H1 (cell line): ENCODE results near the gene GTF3C2. TPM values are rescaled to one million over a fixed set of nuclear protein-coding genes. Genes with fewer than 3 reads are reported as not detected.

ENCODE experiments used
- CTCF ChIA-PET: fragments of 300-600 bp; sonication (Branson Sonifier 250); formaldehyde crosslinking; loops from one replicate; lab custom pipeline; 2021; ENCODE audit not compliant: partially characterized antibody; lab: Charles Lee
- POLR2A ChIA-PET: fragments of 300-600 bp; sonication (Branson Sonifier 250); formaldehyde crosslinking; loops from one replicate; lab custom pipeline; 2021; ENCODE audit warnings: inconsistent platforms; ENCODE audit not compliant: partially characterized antibody; lab: Charles Lee
- DNase-seq, 2 experiments: peaks; one replicate each; pipeline versions ENCODE4 v3.0.0 to v3.0.0-alpha.2; 2010 to 2022; ENCODE audit warnings: low spot score in 2 of 2, low read depth in 1 of 2, mixed read lengths in 1 of 2
- FAIRE-seq: peaks from 2 replicates; lab custom pipeline; 2011; peaks lifted over from hg19 to GRCh38; lab: Jason Lieb, UNC
- H2AFZ ChIP-seq: 2 replicates; pipeline ENCODE4 v1.8.1; 2012; ENCODE audit warnings: low read length, inconsistent platforms
- H2AK5ac ChIP-seq: 2 replicates; pipeline ENCODE4 v1.6.1; 2013; ENCODE audit warnings: low read depth, low read length
- H2BK120ac ChIP-seq: replicated peaks from 2 replicates; pipeline ENCODE3; 2013; ENCODE audit warnings: low read depth, low read length, inconsistent platforms
- H2BK12ac ChIP-seq: 2 replicates; pipeline ENCODE4 v1.6.1; 2013; ENCODE audit warnings: low read depth, low read length
- H2BK15ac ChIP-seq: 2 replicates; pipeline ENCODE4 v1.6.1; 2013; ENCODE audit warnings: low read length
- H2BK20ac ChIP-seq: 2 replicates; pipeline ENCODE4 v1.6.1; 2013; ENCODE audit warnings: low read length
- H2BK5ac ChIP-seq: 2 replicates; pipeline ENCODE4 v1.6.1; 2013; ENCODE audit warnings: low read depth, low read length
- H3K14ac ChIP-seq: 2 replicates; pipeline ENCODE4 v1.6.1; 2013; ENCODE audit warnings: inconsistent platforms; ENCODE audit not compliant: insufficient read length
- H3K18ac ChIP-seq: 2 replicates; pipeline ENCODE4 v1.6.1; 2013; ENCODE audit warnings: low read length; ENCODE audit errors: extremely low read depth
- H3K23ac ChIP-seq: 2 replicates; pipeline ENCODE4 v1.6.1; 2013; ENCODE audit warnings: inconsistent platforms; ENCODE audit not compliant: insufficient read length
- H3K23me2 ChIP-seq: 2 replicates; pipeline ENCODE4 v1.6.1; 2013; ENCODE audit warnings: low read depth, low read length
- H3K27ac ChIP-seq: 2 replicates; pipeline ENCODE4 v1.6.1; 2011; ENCODE audit warnings: low read depth, low read length, inconsistent platforms
- H3K27me3 ChIP-seq, 4 experiments: replicated peaks in 1 of 4; 1 replicate in 1 of 4; 2 replicates in 3 of 4; pipeline versions ENCODE4 v1.6.1 to v1.8.1; 2011 to 2013; ENCODE audit warnings: low read length in 3 of 4, mild to moderate bottlenecking in 3 of 4, inconsistent platforms in 2 of 4, mixed read lengths in 2 of 4, moderate library complexity in 1 of 4; ENCODE audit not compliant: control insufficient read depth in 3 of 4, insufficient read depth in 3 of 4; ENCODE audit errors: extremely low read depth in 1 of 4
- H3K36me3 ChIP-seq, 4 experiments: 2 replicates each; pipeline versions ENCODE4 v1.6.1 to v1.8.1; 2011 to 2013; ENCODE audit warnings: mild to moderate bottlenecking in 4 of 4, low read length in 3 of 4, moderate library complexity in 2 of 4, control low read depth in 1 of 4, inconsistent platforms in 1 of 4; ENCODE audit not compliant: insufficient read depth in 4 of 4, control insufficient read depth in 2 of 4
- H3K4ac ChIP-seq: replicated peaks from 2 replicates; pipeline ENCODE3; 2013; ENCODE audit warnings: low read length, low read depth, mixed read lengths, inconsistent platforms; ENCODE audit not compliant: insufficient read length
- H3K4me1 ChIP-seq, 4 experiments: replicated peaks in 1 of 4; 1 replicate in 1 of 4; 2 replicates in 3 of 4; pipeline versions ENCODE4 v1.6.1 to v1.8.1; 2011 to 2013; ENCODE audit warnings: low read length in 3 of 4, inconsistent platforms in 2 of 4, mixed read lengths in 1 of 4; ENCODE audit not compliant: insufficient read depth in 4 of 4, control insufficient read depth in 3 of 4
- H3K4me2 ChIP-seq, 2 experiments: 2 replicates each; pipeline versions ENCODE4 v1.6.1 to v1.8.1; 2011 to 2013; ENCODE audit warnings: low read depth in 2 of 2, low read length in 2 of 2, control low read depth in 1 of 2, inconsistent platforms in 1 of 2, mild to moderate bottlenecking in 1 of 2; ENCODE audit not compliant: insufficient read depth in 1 of 2
- H3K4me3 ChIP-seq, 4 experiments: fragments of 200-600, 300-600 bp in 1 of 4; sonication (generic), shearing (Covaris generic), sonication (Bioruptor Twin) in 1 of 4; 2 replicates each; pipeline versions ENCODE4 v1.5.1 to v1.8.1; 2011 to 2016; ENCODE audit warnings: low read length in 4 of 4, low read depth in 3 of 4, control low read depth in 2 of 4, inconsistent platforms in 2 of 4, mild to moderate bottlenecking in 2 of 4, mixed read lengths in 1 of 4, moderate library complexity in 1 of 4; ENCODE audit not compliant: insufficient read depth in 2 of 4; ENCODE audit errors: extremely low read depth in 1 of 4
- H3K56ac ChIP-seq: replicated peaks from 2 replicates; pipeline ENCODE3; 2013; ENCODE audit warnings: low read depth, mild to moderate bottlenecking, mixed read lengths, low read length, inconsistent platforms; ENCODE audit not compliant: insufficient read length
- H3K79me1 ChIP-seq: 2 replicates; pipeline ENCODE4 v1.6.1; 2013; ENCODE audit warnings: low read depth, low read length, control low read depth
- H3K79me2 ChIP-seq, 2 experiments: 2 replicates each; pipeline versions ENCODE4 v1.6.1 to v1.8.1; 2012 to 2013; ENCODE audit warnings: low read length in 2 of 2, mild to moderate bottlenecking in 2 of 2, inconsistent platforms in 1 of 2; ENCODE audit not compliant: insufficient read depth in 2 of 2, control insufficient read depth in 1 of 2
- H3K9ac ChIP-seq, 4 experiments: replicated peaks in 1 of 4; 1 replicate in 1 of 4; 2 replicates in 3 of 4; pipeline versions ENCODE4 v1.6.1 to v1.8.1; 2011 to 2013; ENCODE audit warnings: low read depth in 3 of 4, low read length in 3 of 4, control low read depth in 2 of 4, mild to moderate bottlenecking in 2 of 4, moderate library complexity in 2 of 4, inconsistent platforms in 1 of 4; ENCODE audit errors: extremely low read depth in 1 of 4
- H3K9me3 ChIP-seq, 2 experiments: 2 replicates each; pipeline versions ENCODE4 v1.6.1 to v1.8.1; 2012 to 2013; ENCODE audit warnings: mild to moderate bottlenecking in 2 of 2, moderate library complexity in 2 of 2, control low read depth in 1 of 2, inconsistent platforms in 1 of 2, low read depth in 1 of 2, low read length in 1 of 2, mixed read lengths in 1 of 2; ENCODE audit not compliant: insufficient read depth in 2 of 2
- H4K20me1 ChIP-seq, 2 experiments: replicated peaks in 1 of 2; 2 replicates each; pipeline versions ENCODE3 to v1.8.1; 2011 to 2013; ENCODE audit warnings: inconsistent platforms in 2 of 2, low read length in 2 of 2, mild to moderate bottlenecking in 1 of 2; ENCODE audit not compliant: insufficient read depth in 2 of 2, control insufficient read depth in 1 of 2
- H4K5ac ChIP-seq: 2 replicates; pipeline ENCODE4 v1.6.1; 2013; ENCODE audit warnings: low read length, low read depth, mixed read lengths, inconsistent platforms; ENCODE audit not compliant: insufficient read length
- H4K8ac ChIP-seq: 2 replicates; pipeline ENCODE4 v1.8.0; 2013; ENCODE audit warnings: mild to moderate bottlenecking, moderate library complexity, low read length, inconsistent platforms; ENCODE audit not compliant: insufficient read depth; ENCODE audit errors: extremely low read depth
- H4K91ac ChIP-seq: replicated peaks from 2 replicates; pipeline ENCODE3; 2013; ENCODE audit warnings: low read length, mixed read lengths, inconsistent platforms; ENCODE audit not compliant: insufficient read length
- ASH2L ChIP-seq: fragments of 200-600, 300-600 bp; sonication (generic); IDR thresholded peaks from one replicate; pipeline ENCODE4 v1.7.1; 2017; ENCODE audit warnings: low read length
- BCL11A ChIP-seq, 2 experiments: IDR thresholded peaks; one replicate each; pipeline ENCODE4 v1.6.1; 2011; ENCODE audit warnings: low read depth in 2 of 2, low read length in 2 of 2, mild to moderate bottlenecking in 2 of 2
- CHD2 ChIP-seq: IDR thresholded peaks from 2 replicates; pipeline ENCODE4 v1.6.1; 2012; ENCODE audit warnings: low read length, improper control_type of control experiment
- CTBP2 ChIP-seq: IDR thresholded peaks from 2 replicates; pipeline ENCODE4 v1.7.0; 2011; ENCODE audit warnings: borderline replicate concordance, mild to moderate bottlenecking, moderate library complexity, mixed read lengths, low read length; ENCODE audit not compliant: insufficient read depth, insufficient read length
- EGR1 ChIP-seq: IDR thresholded peaks from 2 replicates; pipeline ENCODE4 v1.6.1; 2011; ENCODE audit warnings: low read depth, low read length, borderline replicate concordance
- MAFK ChIP-seq: IDR thresholded peaks from 2 replicates; pipeline ENCODE4 v1.6.1; 2012; ENCODE audit warnings: low read depth, mild to moderate bottlenecking, improper control_type of control experiment, low read length
- NRF1 ChIP-seq: IDR thresholded peaks from 2 replicates; pipeline ENCODE4 v1.6.1; 2011; ENCODE audit warnings: mild to moderate bottlenecking, low read depth, low read length, improper control_type of control experiment
- PHF8 ChIP-seq: fragments of 200-600 bp; sonication (generic); conservative IDR thresholded peaks from 2 replicates; pipeline ENCODE4 v1.7.1; 2012; ENCODE audit warnings: low read depth, mild to moderate bottlenecking, inconsistent platforms, low read length, moderate library complexity
- POLR2A ChIP-seq, 2 experiments: IDR thresholded peaks; 1 replicate in 1 of 2; 2 replicates in 1 of 2; pipeline ENCODE4 v1.6.1; 2011; ENCODE audit warnings: low read depth in 2 of 2, low read length in 2 of 2, mild to moderate bottlenecking in 2 of 2; ENCODE audit errors: control extremely low read depth in 1 of 2
- SP1 ChIP-seq: IDR thresholded peaks from 2 replicates; pipeline ENCODE4 v1.6.1; 2011; ENCODE audit warnings: low read depth, low read length
- TBP ChIP-seq: IDR thresholded peaks from 2 replicates; pipeline ENCODE4 v1.6.1; 2011; ENCODE audit warnings: low read depth, low read length, improper control_type of control experiment
- TEAD4 ChIP-seq: IDR thresholded peaks from 2 replicates; pipeline ENCODE4 v1.6.1; 2012; ENCODE audit warnings: low read depth, low read length, inconsistent platforms, mixed read lengths
- YY1 ChIP-seq: IDR thresholded peaks from 2 replicates; pipeline ENCODE4 v1.6.1; 2011; ENCODE audit warnings: low read depth, mild to moderate bottlenecking, low read length
- WGBS, 2 experiments: shearing (Covaris generic) in 1 of 2; methylation state at CpG; one replicate each; pipeline versions ENCODE4 v1.1.6 to v1.1.7; 2013 to 2015; ENCODE audit warnings: low lambda C conversion rate in 2 of 2, mixed read lengths in 2 of 2, inconsistent platforms in 1 of 2, low coverage in 1 of 2, missing lambda C conversion rate in 1 of 2; ENCODE audit not compliant: insufficient replicate concordance in 2 of 2, insufficient coverage in 1 of 2, insufficient read length in 1 of 2; ENCODE audit errors: extremely low coverage in 1 of 2, missing lambda C conversion rate in 1 of 2; 5-methylcytosine and 5-hydroxymethylcytosine counted together
- polyA plus RNA-seq, 7 experiments: library from polyadenylated mRNA; depleted of rRNA in 3 of 7; stranded (reverse) in 5 of 7; unstranded in 2 of 7; fragments of >200 nt in 5 of 7; fragments of 200-250 nt in 2 of 7; gene quantifications; 1 replicate in 5 of 7; 2 replicates in 1 of 7; 4 replicates in 1 of 7; pipeline versions ENCODE4 v1.2.1 to v1.2.3, GENCODE V29; 2011 to 2013; ENCODE audit warnings: missing spikeins in 2 of 7, mixed read lengths in 2 of 7
- total RNA-seq: library from RNA; stranded (reverse); fragmentation: NEBNext Ultra II Directional; extraction: Animal tissue kit (Norgen Biotek cat#: 25700); gene quantifications from 2 replicates; pipeline ENCODE4 v1.2.1, GENCODE V29; 2021
- TF ChIP-seq, protein P1 (sequence below): IDR thresholded peaks from 2 replicates; pipeline ENCODE4 v1.6.1; 2011; ENCODE audit warnings: low read depth, mild to moderate bottlenecking, low read length; ENCODE audit not compliant: insufficient read depth

Gene GTF3C2
- total and polyA plus RNA-seq, 2 of the 8 experiments (the other 6 are each of a cell fraction or from before 2014, with no cell fraction given), result 118 to 127 TPM

DNA sequence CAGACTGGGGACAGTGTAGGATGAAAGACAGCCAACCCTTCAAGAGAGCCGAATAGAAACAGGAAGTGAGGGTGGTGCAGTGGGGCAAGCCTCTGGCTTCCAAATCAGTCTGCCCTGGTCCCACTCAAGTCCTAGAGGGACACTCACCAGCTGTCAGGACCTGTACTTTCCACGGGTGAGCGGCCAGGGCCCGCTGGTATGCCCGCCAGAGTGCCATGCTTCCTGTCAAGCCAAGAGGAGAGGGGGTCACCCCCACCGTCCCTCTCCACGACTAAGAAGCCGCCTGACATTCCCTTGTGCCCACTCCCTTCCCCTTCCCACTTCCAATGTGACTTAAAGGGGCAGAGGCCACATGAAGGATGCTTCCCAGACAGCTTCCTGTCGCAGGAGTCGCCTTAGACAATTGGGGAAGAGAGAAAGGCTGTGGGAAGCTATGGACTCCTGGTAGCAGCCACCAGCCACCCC is 34.2 kb downstream of the GTF3C2 start:
- Histone ChIP-seq H3K9me3 (no peaks in the 10 kb centered on the region), H2BK5ac (peak overlapping the region; percentile 92; the same call in 1 of the 2 replicates), H3K18ac (0 out of 2 replicates have a peak overlapping the region, but pooled peaks have one; percentile 51), H2BK12ac (no peak overlapping the region), H3K4ac (no peak overlapping the region), H3K27ac (peak overlapping the region; percentile 94), H4K20me1 (no peaks in the 10 kb centered on the region), H4K8ac (no peak overlapping the region; the same call in 1 of the 2 replicates), H2BK120ac (no peak overlapping the region), H3K56ac (peak overlapping the region; percentile 20), H3K23ac (no peak overlapping the region), H3K27me3 (no peaks in the 10 kb centered on the region), H3K14ac (no peak overlapping the region), H3K79me1 (no peaks in the 10 kb centered on the region), H3K4me2 (peak overlapping the region; percentile 96 to 97), H3K9ac (peak overlapping the region; percentile 55 to 93 (median 86)), H3K79me2 (no peaks in the 10 kb centered on the region; a peak in 1 of 4 replicates), H2AK5ac (no peak overlapping the region), H2BK20ac (no peak overlapping the region), H2BK15ac (no peak overlapping the region), H3K23me2 (peaks cover 7% of the 10 kb centered on the region), H2AFZ (0 out of 2 replicates have a peak overlapping the region, but pooled peaks have one; percentile 54), H3K4me1 (peaks cover 0 to 10% (median 0%) of the 10 kb centered on the region in 4 experiments; a peak in 4 of 7 replicates), H3K4me3 (peak overlapping the region; percentile 85 to 99 (median 88)), H4K91ac (peak overlapping the region; percentile 25), H3K36me3 (peaks cover 9 to 16% (median 13%) of the 10 kb centered on the region in 4 experiments; a peak in 6 of 8 replicates), H4K5ac (peak overlapping the region; percentile 1)
- POLR2A ChIA-PET, result interaction anchor here (0.6 to 9.4 kb wide), 26 partner anchors 8 to 361 kb away, joined by 3 to 105 read pairs (median 8); partner anchors contain the start of genes GTF3C2, TRIM54, UCN and ZNF513
- CTCF ChIA-PET, result interaction anchor here (0.7 to 10.3 kb wide), 12 partner anchors 10 to 79 kb away, joined by 3 to 128 read pairs (median 4); partner anchors contain the start of genes GTF3C2, SNX17 and UCN
- DNase-seq (no peak), FAIRE-seq (no peak)
- WGBS, 2 experiments, result 18% methylated on average over 10 of the region's 10 CpGs; no CpG with 5 or more reads in 1 of the 2 experiments
- TF ChIP-seq PHF8, result no peak
- no peak for TF ChIP-seq NRF1
- no peak for TF ChIP-seq BCL11A (IDR thresholded peaks at IDR 0.05; ENCODE audit: low read depth in 2 of 2, low read length in 2 of 2)
- TF ChIP-seq YY1, result no peak
- no peak for TF ChIP-seq TEAD4
- no peak for TF ChIP-seq TBP
- TF ChIP-seq EGR1, result no peak
- no peak for TF ChIP-seq MAFK
- TF ChIP-seq CTBP2, result no peak
- no peak for TF ChIP-seq ASH2L
- TF ChIP-seq CHD2, result no peak
- TF ChIP-seq, protein P1, sequence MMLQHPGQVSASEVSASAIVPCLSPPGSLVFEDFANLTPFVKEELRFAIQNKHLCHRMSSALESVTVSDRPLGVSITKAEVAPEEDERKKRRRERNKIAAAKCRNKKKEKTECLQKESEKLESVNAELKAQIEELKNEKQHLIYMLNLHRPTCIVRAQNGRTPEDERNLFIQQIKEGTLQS, result no peak
- no peak for TF ChIP-seq POLR2A (IDR thresholded peaks at IDR 0.05; ENCODE audit: control extremely low read depth in 1 of 2, low read depth in 2 of 2, low read length in 2 of 2)
- TF ChIP-seq SP1, result no peak
